K562 (cell line): ENCODE results near the gene ANKRD65. TPM values are rescaled to one million over a fixed set of nuclear protein-coding genes. Genes with fewer than 3 reads are reported as not detected.

Source experiments
- BCOR ChIP-seq: fragments of 450-650 bp; IDR thresholded peaks from 2 replicates; pipeline ENCODE4 v1.6.1; 2016
- BRF2 ChIP-seq: IDR thresholded peaks from 3 replicates; pipeline ENCODE4 v1.6.1; 2011; ENCODE audit warnings: borderline replicate concordance, mild to moderate bottlenecking; ENCODE audit not compliant: insufficient read length, insufficient read depth
- CEBPZ ChIP-seq: fragments of 150-350 bp; IDR thresholded peaks from 2 replicates; pipeline ENCODE4 v1.6.1; 2014; ENCODE audit warnings: low read depth, mild to moderate bottlenecking, low read length, borderline replicate concordance
- DEAF1 ChIP-seq: fragments of 450-650 bp; formaldehyde crosslinking; IDR thresholded peaks from 2 replicates; pipeline ENCODE4 v1.4.0; 2020; ENCODE audit warnings: mild to moderate bottlenecking, moderate library complexity
- DPF2 ChIP-seq: fragments of 450-650 bp; IDR thresholded peaks from 2 replicates; pipeline ENCODE4 v1.6.1; 2016
- ELF4 ChIP-seq: fragments of 450-650 bp; formaldehyde crosslinking; IDR thresholded peaks from 2 replicates; pipeline ENCODE4 v1.4.0; 2022; ENCODE audit warnings: missing genetic modification characterization
- FOXA1 ChIP-seq: fragments of 450-650 bp; IDR thresholded peaks from 2 replicates; pipeline ENCODE4 v1.6.1; 2016; ENCODE audit warnings: mild to moderate bottlenecking, borderline replicate concordance
- GATAD2B ChIP-seq: fragments of 450-650 bp; IDR thresholded peaks from 2 replicates; pipeline ENCODE4 v1.6.1; 2017; ENCODE audit warnings: mild to moderate bottlenecking, borderline replicate concordance
- HDAC2 ChIP-seq: fragments of 450-650 bp; IDR thresholded peaks from 2 replicates; pipeline ENCODE4 v1.6.1; 2016; ENCODE audit warnings: mild to moderate bottlenecking
- HDAC8 ChIP-seq: fragments of 450-650 bp; IDR thresholded peaks from 2 replicates; pipeline ENCODE4 v1.6.1; 2016; ENCODE audit warnings: mild to moderate bottlenecking, missing genetic modification characterization, moderate library complexity, missing compliant biosample characterization
- KDM4B ChIP-seq, 2 experiments: fragments of 450-650 bp in 1 of 2; sonication (generic) in 1 of 2; IDR thresholded peaks; 2 replicates each; pipeline ENCODE4 v1.6.1; 2016 to 2017; ENCODE audit warnings: borderline replicate concordance in 2 of 2, antibody characterized with exemption in 1 of 2, low read depth in 1 of 2, mild to moderate bottlenecking in 1 of 2
- MTA1 ChIP-seq: fragments of 450-650 bp; IDR thresholded peaks from 2 replicates; pipeline ENCODE4 v1.6.1; 2017; ENCODE audit warnings: borderline replicate concordance
- SMARCE1 ChIP-seq: fragments of 450-650 bp; IDR thresholded peaks from 2 replicates; pipeline ENCODE4 v1.7.1; 2016; ENCODE audit warnings: mild to moderate bottlenecking
- SREBF1 ChIP-seq: fragments of 150-350 bp; IDR thresholded peaks from 2 replicates; pipeline ENCODE4 v1.6.1; 2014; ENCODE audit warnings: antibody characterized with exemption, low read depth, low read length, borderline replicate concordance
- TEAD2 ChIP-seq: fragments of 450-650 bp; IDR thresholded peaks from 2 replicates; pipeline ENCODE4 v1.6.1; 2016; ENCODE audit warnings: missing genetic modification characterization, control low read depth, missing compliant biosample characterization
- ZKSCAN3 ChIP-seq: fragments of 250-450 bp; sonication (Bioruptor Pico); IDR thresholded peaks from 2 replicates; pipeline ENCODE4 v1.4.0; 2020
- ZKSCAN8 ChIP-seq: fragments of 200-800 bp; sonication (Bioruptor generic); IDR thresholded peaks from 2 replicates; pipeline ENCODE4 v1.6.1; 2016; ENCODE audit warnings: missing genetic modification characterization, missing compliant biosample characterization
- ZNF143 ChIP-seq: sonication (generic); formaldehyde crosslinking; IDR thresholded peaks from 2 replicates; pipeline ENCODE4 v1.9.0; 2022; ENCODE audit warnings: mild to moderate bottlenecking, missing genetic modification reagents
- ZNF253 ChIP-seq: fragments of 250-450 bp; sonication (Bioruptor Pico); conservative IDR thresholded peaks from 2 replicates; pipeline ENCODE4 v1.6.1; 2021; ENCODE audit warnings: mild to moderate bottlenecking
- ZNF507 ChIP-seq: conservative IDR thresholded peaks from 2 replicates; pipeline ENCODE4 v1.6.1; 2017; ENCODE audit warnings: missing genetic modification characterization, missing compliant biosample characterization
- ZNF696 ChIP-seq: fragments of 250-450 bp; sonication (Bioruptor Pico); conservative IDR thresholded peaks from 2 replicates; pipeline ENCODE4 v1.4.0; 2020; ENCODE audit warnings: mild to moderate bottlenecking, moderate library complexity
- polyA plus RNA-seq, 8 experiments: library from polyadenylated mRNA; depleted of rRNA in 4 of 8; stranded (reverse) in 5 of 8; unstranded in 3 of 8; fragments of >200 nt; fragmentation: Nextera tagmentation in 2 of 8; fragmentation: Illumina TruSeq in 1 of 8; extraction: Ambion mirVana in 2 of 8; extraction: Trizol in 1 of 8; gene quantifications; 2 replicates each; pipeline versions ENCODE4 v1.2.1 to v1.2.3, GENCODE V29; 2011 to 2014; ENCODE audit warnings: inconsistent platforms in 1 of 8, missing spikeins in 1 of 8
- total RNA-seq, 7 experiments: library from RNA; depleted of rRNA in 6 of 7; stranded (reverse); fragments of >200 nt in 6 of 7; fragmentation: Illumina TruSeq in 2 of 7; extraction: Trizol in 2 of 7; gene quantifications; 2 replicates each; pipeline versions ENCODE4 v1.2.1 to v1.2.3, GENCODE V29; 2011 to 2021; ENCODE audit warnings: low replicate concordance in 1 of 7
- TF ChIP-seq, protein P1 (sequence below): fragments of 450-650 bp; IDR thresholded peaks from 2 replicates; pipeline ENCODE4 v1.6.1; 2018; ENCODE audit warnings: mild to moderate bottlenecking, low read depth; ENCODE audit not compliant: partially characterized antibody

ANKRD65 gene
- total and polyA plus RNA-seq, 9 of the 15 experiments (the other 6 are each of a cell fraction or from before 2014, with no cell fraction given) = not detected

DNA sequence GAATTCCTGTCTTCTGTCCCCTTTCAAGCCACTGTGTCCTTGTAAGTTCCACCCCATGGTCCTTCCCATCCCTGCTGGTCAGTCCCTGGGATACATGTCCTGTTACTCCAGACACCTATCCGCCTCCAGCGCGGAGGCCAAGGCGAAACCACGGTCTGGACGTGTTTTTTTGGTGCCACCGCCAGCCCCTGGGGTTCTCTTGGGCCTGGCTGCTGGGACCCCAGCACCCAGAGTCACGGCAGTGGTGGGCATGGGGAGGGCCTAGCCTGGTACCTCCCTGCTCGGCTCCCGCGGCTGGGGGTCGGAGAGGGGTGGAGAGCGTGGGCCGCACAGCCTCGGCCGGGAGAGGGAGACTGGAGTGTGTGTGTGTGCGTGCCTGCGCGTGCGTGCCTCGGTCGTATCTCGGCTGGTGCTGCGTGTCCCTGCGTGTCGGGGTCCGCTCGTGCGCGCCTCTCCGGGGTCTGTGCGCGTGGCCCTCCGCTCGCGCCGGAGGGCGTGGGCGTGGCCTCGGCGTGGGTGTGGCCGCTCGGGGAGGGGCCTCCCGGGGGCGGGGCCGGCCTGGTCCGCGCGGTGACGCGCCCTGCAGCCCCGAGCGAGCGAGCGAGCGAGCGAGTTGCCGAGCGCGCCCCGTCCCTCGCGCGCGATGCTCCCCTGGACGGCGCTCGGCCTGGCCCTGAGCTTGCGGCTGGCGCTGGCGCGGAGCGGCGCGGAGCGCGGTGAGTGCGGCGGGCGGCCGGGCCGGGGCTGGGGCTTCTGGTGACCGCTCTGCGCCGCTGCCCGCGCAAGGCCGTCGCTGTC, 14.2 kb upstream of the ANKRD65 start, which contains the start of gene VWA1 (continued):
- TF ChIP-seq CEBPZ = no peak
- TF ChIP-seq ZNF143 (CRISPR knock-in tag) = no peak
- TF ChIP-seq FOXA1 = no peak
- no peak for TF ChIP-seq ZKSCAN3 (CRISPR knock-in tag)
- TF ChIP-seq SMARCE1 = no peak
- TF ChIP-seq TEAD2 (tag) = no peak
- TF ChIP-seq ZNF696 (CRISPR knock-in tag) = no peak
- no peak for TF ChIP-seq KDM4B (IDR thresholded peaks at IDR 0.05; ENCODE audit: borderline replicate concordance in 2 of 2, low read depth in 1 of 2)
- peak; percentile 79; the same call in 1 of the 2 replicates for TF ChIP-seq GATAD2B
- TF ChIP-seq, protein P1, sequence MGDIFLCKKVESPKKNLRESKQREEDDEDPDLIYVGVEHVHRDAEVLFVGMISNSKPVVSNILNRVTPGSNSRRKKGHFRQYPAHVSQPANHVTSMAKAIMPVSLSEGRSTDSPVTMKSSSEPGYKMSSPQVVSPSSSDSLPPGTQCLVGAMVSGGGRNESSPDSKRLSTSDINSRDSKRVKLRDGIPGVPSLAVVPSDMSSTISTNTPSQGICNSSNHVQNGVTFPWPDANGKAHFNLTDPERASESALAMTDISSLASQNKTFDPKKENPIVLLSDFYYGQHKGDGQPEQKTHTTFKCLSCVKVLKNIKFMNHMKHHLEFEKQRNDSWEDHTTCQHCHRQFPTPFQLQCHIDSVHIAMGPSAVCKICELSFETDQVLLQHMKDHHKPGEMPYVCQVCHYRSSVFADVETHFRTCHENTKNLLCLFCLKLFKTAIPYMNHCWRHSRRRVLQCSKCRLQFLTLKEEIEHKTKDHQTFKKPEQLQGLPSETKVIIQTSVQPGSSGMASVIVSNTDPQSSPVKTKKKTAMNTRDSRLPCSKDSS = no peak
- no peak for TF ChIP-seq SREBF1
- TF ChIP-seq MTA1 = no peak
- no peak for TF ChIP-seq ELF4 (CRISPR knock-in tag)
- peak; percentile 30; the same call in 1 of the 2 replicates for TF ChIP-seq DPF2
- TF ChIP-seq DEAF1 (CRISPR knock-in tag) = no peak
- TF ChIP-seq BRF2 = no peak
- no peak for TF ChIP-seq ZNF507 (tag)
- 0 out of 2 replicates have a peak, but pooled peaks have one; percentile 24 for TF ChIP-seq HDAC2
- TF ChIP-seq BCOR = no peak
- TF ChIP-seq HDAC8 = 0 out of 2 replicates have a peak, but pooled peaks have one; percentile 52
- TF ChIP-seq ZNF253 (CRISPR knock-in tag) = no peak
- TF ChIP-seq ZKSCAN8 (CRISPR knock-in tag) = no peak
